Colonic mucosa (tissue), 4 donors: ENCODE data around the gene PPP1R14C. TPM values are rescaled to one million over a fixed set of nuclear protein-coding genes. Genes with fewer than 3 reads are reported as not detected.

Experiments used
- DNase-seq: peaks from one replicate; pipeline ENCODE4 v3.0.0-alpha.2; 2020
- H3K27ac ChIP-seq: fragments of 200-600 bp; one replicate; pipeline ENCODE4 v1.8.0; 2021
- H3K27me3 ChIP-seq: fragments of 200-600 bp; one replicate; pipeline ENCODE4 v1.8.0; 2021
- H3K36me3 ChIP-seq: fragments of 200-600 bp; one replicate; pipeline ENCODE4 v1.8.0; 2021
- H3K4me1 ChIP-seq: fragments of 200-600 bp; one replicate; pipeline ENCODE4 v1.8.0; 2021; ENCODE audit warnings: mild to moderate bottlenecking
- H3K4me3 ChIP-seq: fragments of 200-600 bp; one replicate; pipeline ENCODE4 v1.8.0; 2021
- H3K9ac ChIP-seq, 2 donors: one replicate each; pipeline ENCODE4 v1.7.0; 2013; ENCODE audit warnings: control low read depth in 2 of 2, low read depth in 2 of 2, low read length in 2 of 2
- H3K9me3 ChIP-seq: fragments of 200-600 bp; one replicate; pipeline ENCODE4 v1.8.0; 2021
- CTCF ChIP-seq: fragments of 200-600 bp; IDR thresholded peaks from one replicate; pipeline ENCODE4 v1.8.0; 2022; ENCODE audit warnings: antibody characterized with exemption, mild to moderate bottlenecking
- intact Hi-C: fragments of 100-400 bp; cut with DNase I; formaldehyde crosslinking; loops from one replicate; pipeline ENCODE4 v1.14.1; 2022
- total RNA-seq, 2 donors: library from RNA; stranded (reverse); fragmentation: NEBNext Ultra II Directional in 1 of 2; extraction: Animal tissue kit (Norgen Biotek cat#: 25700) in 1 of 2; gene quantifications; one replicate each; pipeline ENCODE4 v1.2.1, GENCODE V29; 2021
- donor health status: healthy.
- donor health status: DM: no; HTN: no; CAD: no.
- donor health status: DM: no; HTN: no; CAD: no.

The PPP1R14C gene
- total RNA-seq, 2 donors from 2014 or later, result 23.7 to 27.3 TPM

- H3K36me3 ChIP-seq, result no peaks in the 10 kb centered on the region
- H3K4me3 ChIP-seq, result no peak overlapping the region
- H3K9me3 ChIP-seq, result no peaks in the 10 kb centered on the region
- H3K4me1 ChIP-seq, result no peaks in the 10 kb centered on the region
- H3K9ac ChIP-seq, result no peak overlapping the region
- no peak overlapping the region for H3K27ac ChIP-seq
- DNase-seq, result no peak
- intact Hi-C loops, result no loop called here
- no peak for TF ChIP-seq CTCF
- no peaks in the 10 kb centered on the region for H3K27me3 ChIP-seq
Measured at GRCh38 chr6:150260931-150261330, 118.1 kb downstream of the PPP1R14C start.

GRCh38 chr6:150261997-150262697 is 119.3 kb downstream of the PPP1R14C start:
- H3K27me3 ChIP-seq, result no peaks in the 10 kb centered on the region
- no peak overlapping the region for H3K27ac ChIP-seq
- intact Hi-C loops, result no loop called here
- no peak overlapping the region for H3K9ac ChIP-seq
- no peaks in the 10 kb centered on the region for H3K4me1 ChIP-seq
- H3K36me3 ChIP-seq, result no peaks in the 10 kb centered on the region
- H3K9me3 ChIP-seq, result no peaks in the 10 kb centered on the region
- H3K4me3 ChIP-seq, result no peak overlapping the region
- TF ChIP-seq CTCF, result no peak
- DNase-seq, result no peak

- H3K4me1 ChIP-seq, result no peaks in the 10 kb centered on the region
- no peak for TF ChIP-seq CTCF
- H3K9ac ChIP-seq, result no peak overlapping the region
- no peak for DNase-seq
- intact Hi-C loops, result no loop called here
- H3K27me3 ChIP-seq, result no peaks in the 10 kb centered on the region
- H3K36me3 ChIP-seq, result no peaks in the 10 kb centered on the region
- no peaks in the 10 kb centered on the region for H3K9me3 ChIP-seq
- H3K4me3 ChIP-seq, result no peak overlapping the region
- no peak overlapping the region for H3K27ac ChIP-seq
Measured at GRCh38 chr6:150263765-150264404, 121.0 kb downstream of the PPP1R14C start.

- DNase-seq, result no peak
- TF ChIP-seq CTCF, result no peak
- intact Hi-C loops, result no loop called here
- Histone ChIP-seq H3K27ac (no peak overlapping the region), H3K9ac (no peak overlapping the region), H3K4me1 (no peaks in the 10 kb centered on the region), H3K36me3 (no peaks in the 10 kb centered on the region), H3K27me3 (no peaks in the 10 kb centered on the region), H3K9me3 (no peaks in the 10 kb centered on the region), H3K4me3 (no peak overlapping the region)
Measured at GRCh38 chr6:150266309-150266708, 123.5 kb downstream of the PPP1R14C start.

- H3K9me3 ChIP-seq, result no peaks in the 10 kb centered on the region
- H3K4me3 ChIP-seq, result no peak overlapping the region
- H3K9ac ChIP-seq, result no peak overlapping the region
- no peaks in the 10 kb centered on the region for H3K36me3 ChIP-seq
- H3K27me3 ChIP-seq, result no peaks in the 10 kb centered on the region
- intact Hi-C loops, result no loop called here
- H3K27ac ChIP-seq, result no peak overlapping the region
- H3K4me1 ChIP-seq, result no peaks in the 10 kb centered on the region
- no peak for TF ChIP-seq CTCF
- DNase-seq, result no peak
Measured at GRCh38 chr6:150266963-150267685, 124.3 kb downstream of the PPP1R14C start.
